Activated CD8-positive, alpha-beta memory T cell treated with anti-CD3 and anti-CD28 coated beads, Interleukin-2, amount 50 U/mL, for 24 hours (primary cell): Measurements from ENCODE around the gene TRIM65.

Source experiments
- DNase-seq: peaks from one replicate; pipeline ENCODE4 v3.0.0-alpha.2; 2020; ENCODE audit errors: extremely low read depth

The TRIM65 gene

GRCh38 chr17:75917917-75918445 is 21.2 kb upstream of the TRIM65 start:
- no peak for DNase-seq

- DNase-seq, result no peak
Observed at GRCh38 chr17:75917141-75917916, 20.6 kb upstream of the TRIM65 start.

- DNase-seq, result no peak
Observed at GRCh38 chr17:75915268-75915667, 18.5 kb upstream of the TRIM65 start.

- no peak for DNase-seq
Observed at GRCh38 chr17:75914643-75915267, 18.0 kb upstream of the TRIM65 start.

GRCh38 chr17:75913537-75914210 is 16.9 kb upstream of the TRIM65 start:
- DNase-seq, result no peak

GRCh38 chr17:75910699-75911098 is 13.9 kb upstream of the TRIM65 start:
- no peak for DNase-seq

- DNase-seq, result no peak
Observed at GRCh38 chr17:75909812-75910274, 13.1 kb upstream of the TRIM65 start.

- DNase-seq, result no peak
Observed at GRCh38 chr17:75909051-75909811, 12.5 kb upstream of the TRIM65 start.

GRCh38 chr17:75908201-75908600 is 11.4 kb upstream of the TRIM65 start:
- DNase-seq, result no peak

GRCh38 chr17:75906143-75906884 is 9.6 kb upstream of the TRIM65 start:
- DNase-seq, result no peak

GRCh38 chr17:75904749-75905521 is 8.2 kb upstream of the TRIM65 start, which contains the start of gene MRPL38:
Gene MRPL38, minus strand, starts transcription at chr17:75904884. Its CDS starts 9 bp downstream, at chr17:75904875.
- peak; percentile 71 for DNase-seq

- no peak for DNase-seq
Observed at GRCh38 chr17:75902406-75902805, 5.7 kb upstream of the TRIM65 start.

GRCh38 chr17:75901727-75902126 is 5.0 kb upstream of the TRIM65 start:
- no peak for DNase-seq

- DNase-seq, result no peak
Observed at GRCh38 chr17:75900691-75901533, 4.2 kb upstream of the TRIM65 start.

GRCh38 chr17:75899767-75900468 is 3.2 kb upstream of the TRIM65 start:
- no peak for DNase-seq

GRCh38 chr17:75899353-75899752 is 2.6 kb upstream of the TRIM65 start:
- no peak for DNase-seq

- no peak for DNase-seq
Observed at GRCh38 chr17:75898791-75899190, 2.0 kb upstream of the TRIM65 start.

- no peak for DNase-seq
Observed at GRCh38 chr17:75898065-75898464, 1.3 kb upstream of the TRIM65 start.
